SK-N-SH (cell line): ENCODE data around the gene TBK1. TPM values are rescaled to one million over a fixed set of nuclear protein-coding genes. Genes with fewer than 3 reads are reported as not detected.

Experiments
- CTCF ChIA-PET: fragments of 300-600, 350-600 bp; formaldehyde crosslinking; extraction: SDS; loops from one replicate; lab custom pipeline; 2021; lab: Yijun Ruan, JAX
- POLR2A ChIA-PET: fragments of 350-600 bp; sonication (Branson Sonifier 250); formaldehyde crosslinking; extraction: SDS; loops from one replicate; lab custom pipeline; 2020; ENCODE audit warnings: antibody characterized with exemption, inconsistent platforms; lab: Yijun Ruan, JAX
- DNase-seq: peaks from one replicate; pipeline ENCODE4 v3.0.0; 2012
- H2AFZ ChIP-seq: fragments of 200-600 bp; sonication (generic); 2 replicates; pipeline ENCODE4 v1.8.1; 2016; ENCODE audit warnings: antibody characterized with exemption, mild to moderate bottlenecking, low read depth
- H3F3A ChIP-seq: fragments of 200-600 bp; sonication (generic); replicated peaks from 2 replicates; pipeline ENCODE3; 2016; ENCODE audit warnings: antibody characterized with exemption, mild to moderate bottlenecking; ENCODE audit not compliant: insufficient read depth
- H3K27ac ChIP-seq, 2 experiments: fragments of 200-500 bp in 1 of 2; fragments of 200-600 bp in 1 of 2; sonication (Bioruptor generic) in 1 of 2; sonication (generic), shearing (Covaris generic) in 1 of 2; 2 replicates each; pipeline versions ENCODE4 v1.5.1 to v1.6.1; 2014 to 2016; ENCODE audit warnings: low read depth in 2 of 2, inconsistent platforms in 1 of 2, low read length in 1 of 2, mild to moderate bottlenecking in 1 of 2, mixed read lengths in 1 of 2
- H3K27me3 ChIP-seq: fragments of 200-600 bp; sonication (generic), shearing (Covaris generic); 2 replicates; pipeline ENCODE4 v1.6.1; 2016; ENCODE audit warnings: mixed run types; ENCODE audit not compliant: insufficient read depth
- H3K36me3 ChIP-seq, 2 experiments: fragments of 200-500 bp in 1 of 2; fragments of 200-600 bp in 1 of 2; sonication (Bioruptor generic) in 1 of 2; sonication (generic) in 1 of 2; replicated peaks in 1 of 2; 2 replicates each; pipeline versions ENCODE3 to v1.5.1; 2014 to 2016; ENCODE audit warnings: low read length in 1 of 2, mild to moderate bottlenecking in 1 of 2; ENCODE audit not compliant: insufficient read depth in 2 of 2, control insufficient read depth in 1 of 2
- H3K4me1 ChIP-seq, 2 experiments: fragments of 200-500 bp in 1 of 2; fragments of 200-600 bp in 1 of 2; sonication (Bioruptor generic) in 1 of 2; sonication (generic), shearing (Covaris generic) in 1 of 2; 2 replicates each; pipeline versions ENCODE4 v1.5.1 to v1.6.1; 2014 to 2016; ENCODE audit warnings: low read depth in 1 of 2, low read length in 1 of 2, mixed run types in 1 of 2; ENCODE audit not compliant: insufficient read depth in 2 of 2, control insufficient read depth in 1 of 2
- H3K4me2 ChIP-seq: fragments of 200-600 bp; sonication (generic), shearing (Covaris generic); 2 replicates; pipeline ENCODE4 v1.6.1; 2017; ENCODE audit warnings: mixed run types
- H3K4me3 ChIP-seq, 2 experiments: fragments of 200-500 bp in 1 of 2; fragments of 200-600 bp in 1 of 2; sonication (Bioruptor generic) in 1 of 2; sonication (generic), shearing (Covaris generic) in 1 of 2; 2 replicates each; pipeline versions ENCODE4 v1.5.1 to v1.8.1; 2014 to 2016; ENCODE audit warnings: low read depth in 2 of 2, inconsistent platforms in 1 of 2, low read length in 1 of 2, mild to moderate bottlenecking in 1 of 2, mixed read lengths in 1 of 2, moderate library complexity in 1 of 2
- H3K79me2 ChIP-seq: fragments of 200-600 bp; sonication (generic); 2 replicates; pipeline ENCODE4 v1.8.1; 2017; ENCODE audit warnings: mild to moderate bottlenecking; ENCODE audit not compliant: insufficient read depth
- H3K9ac ChIP-seq: fragments of 200-600 bp; sonication (generic); 2 replicates; pipeline ENCODE4 v1.6.1; 2017; ENCODE audit warnings: mixed run types
- H3K9me2 ChIP-seq: fragments of 200-600 bp; sonication (generic); 2 replicates; pipeline ENCODE4 v1.6.1; 2017; ENCODE audit warnings: mixed run types
- H3K9me3 ChIP-seq: fragments of 200-600 bp; sonication (generic); 2 replicates; pipeline ENCODE4 v1.6.1; 2017; ENCODE audit warnings: mixed run types, mild to moderate bottlenecking, moderate library complexity
- H4K20me1 ChIP-seq: fragments of 200-600 bp; sonication (generic); 2 replicates; pipeline ENCODE4 v1.6.1; 2017; ENCODE audit warnings: mild to moderate bottlenecking, mixed run types; ENCODE audit not compliant: insufficient read depth
- CHD2 ChIP-seq: fragments of 150-350 bp; IDR thresholded peaks from 2 replicates; pipeline ENCODE4 v1.6.1; 2018; ENCODE audit warnings: low read length; ENCODE audit not compliant: partially characterized antibody
- ELF1 ChIP-seq: IDR thresholded peaks from 2 replicates; pipeline ENCODE4 v1.4.0; 2012
- EZH2phosphoT487 ChIP-seq: fragments of 200-600 bp; sonication (generic); IDR thresholded peaks from 2 replicates; pipeline ENCODE4 v1.6.1; 2017; ENCODE audit warnings: low read depth, mixed run types, mild to moderate bottlenecking, antibody characterized with exemption, moderate library complexity, borderline replicate concordance
- FOXM1 ChIP-seq: IDR thresholded peaks from 2 replicates; pipeline ENCODE4 v1.4.0; 2012; ENCODE audit warnings: low read depth, mild to moderate bottlenecking
- GABPA ChIP-seq: IDR thresholded peaks from 2 replicates; pipeline ENCODE4 v1.4.0; 2012; ENCODE audit warnings: low read depth, mild to moderate bottlenecking
- NFIC ChIP-seq: IDR thresholded peaks from 2 replicates; pipeline ENCODE4 v1.4.0; 2012; ENCODE audit warnings: borderline replicate concordance
- PBX3 ChIP-seq: IDR thresholded peaks from 2 replicates; pipeline ENCODE4; 2012
- RCOR1 ChIP-seq: fragments of 150-350 bp; IDR thresholded peaks from 2 replicates; pipeline ENCODE4 v1.6.1; 2017; ENCODE audit warnings: antibody characterized with exemption, low read length
- RFX5 ChIP-seq: IDR thresholded peaks from 2 replicates; pipeline ENCODE4 v1.6.1; 2012; ENCODE audit warnings: mild to moderate bottlenecking, improper control_type of control experiment, low read length
- SMC3 ChIP-seq: IDR thresholded peaks from 2 replicates; pipeline ENCODE4 v1.6.1; 2012; ENCODE audit warnings: low read depth, low read length, improper control_type of control experiment
- TAF1 ChIP-seq: IDR thresholded peaks from 2 replicates; pipeline ENCODE4 v1.6.1; 2012; ENCODE audit warnings: low read depth, mild to moderate bottlenecking, low read length, moderate library complexity, borderline replicate concordance
- TCF12 ChIP-seq: IDR thresholded peaks from 2 replicates; pipeline ENCODE4 v1.4.0; 2012
- TEAD4 ChIP-seq: IDR thresholded peaks from 2 replicates; pipeline ENCODE4 v1.4.0; 2012; ENCODE audit warnings: mild to moderate bottlenecking, borderline replicate concordance; ENCODE audit not compliant: insufficient read depth
- WGBS: methylation state at CpG from one replicate; pipeline ENCODE4 v1.1.6; 2017; ENCODE audit warnings: low lambda C conversion rate; 5-methylcytosine and 5-hydroxymethylcytosine counted together
- polyA plus RNA-seq, 3 experiments: library from polyadenylated mRNA; depleted of rRNA; stranded (reverse); fragments of >200 nt; gene quantifications; 2 replicates each; pipeline ENCODE4 v1.2.3, GENCODE V29; 2012
- TF ChIP-seq, protein P1 (sequence below): IDR thresholded peaks from 2 replicates; pipeline ENCODE4 v1.4.0; 2012; ENCODE audit warnings: low read depth, borderline replicate concordance
- TF ChIP-seq, protein P2 (sequence below): fragments of 150-350 bp; IDR thresholded peaks from 2 replicates; pipeline ENCODE4 v1.6.1; 2017; ENCODE audit warnings: antibody characterized with exemption, low read length, low read depth, borderline replicate concordance

Gene TBK1
- polyA plus RNA-seq, 1 of the 3 experiments (the other 2 are of a cell fraction) = 8.2 TPM

DNA sequence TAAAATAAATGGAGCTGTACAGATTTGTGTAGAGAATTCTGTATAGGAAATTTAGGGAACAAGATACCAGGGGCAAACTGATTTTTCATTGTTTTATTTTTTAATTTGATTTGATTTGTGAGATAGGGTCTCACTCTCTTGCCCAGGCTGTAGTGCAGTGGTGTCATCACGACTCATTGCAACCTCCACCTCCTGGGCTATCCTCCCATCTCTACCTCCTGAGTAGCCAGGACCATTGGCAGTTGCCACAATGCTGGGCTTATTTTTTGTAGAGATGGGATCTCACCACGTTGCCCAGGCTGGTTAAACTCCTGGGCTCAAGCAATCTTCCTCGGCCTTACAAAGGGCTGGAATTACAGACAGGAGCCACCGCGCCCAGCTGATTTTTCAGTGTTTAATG, 18.0 kb upstream of the TBK1 start (continued):
- TF ChIP-seq EZH2phosphoT487 = no peak

GRCh38 chr12:64440100-64440499, 11.8 kb upstream of the TBK1 start:
- Histone ChIP-seq H3K4me1 (no peaks in the 10 kb centered on the region), H3K9ac (no peak overlapping the region), H2AFZ (no peak overlapping the region), H3K9me2 (no peaks in the 10 kb centered on the region), H3K79me2 (peaks cover 18% of the 10 kb centered on the region), H3K27ac (no peak overlapping the region), H3K4me2 (no peak overlapping the region), H3K27me3 (no peaks in the 10 kb centered on the region), H3K36me3 (peaks cover 75 to 82% of the 10 kb centered on the region in 2 experiments), H3K4me3 (no peak overlapping the region), H4K20me1 (no peaks in the 10 kb centered on the region), H3K9me3 (no peaks in the 10 kb centered on the region), H3F3A (no peaks in the 10 kb centered on the region)
- TF ChIP-seq ELF1 (no peak), TEAD4 (no peak), NFIC (no peak), EZH2phosphoT487 (no peak), TAF1 (no peak), RFX5 (no peak)
- TF ChIP-seq, protein P1, sequence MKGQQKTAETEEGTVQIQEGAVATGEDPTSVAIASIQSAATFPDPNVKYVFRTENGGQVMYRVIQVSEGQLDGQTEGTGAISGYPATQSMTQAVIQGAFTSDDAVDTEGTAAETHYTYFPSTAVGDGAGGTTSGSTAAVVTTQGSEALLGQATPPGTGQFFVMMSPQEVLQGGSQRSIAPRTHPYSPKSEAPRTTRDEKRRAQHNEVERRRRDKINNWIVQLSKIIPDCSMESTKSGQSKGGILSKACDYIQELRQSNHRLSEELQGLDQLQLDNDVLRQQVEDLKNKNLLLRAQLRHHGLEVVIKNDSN = no peak
- TF ChIP-seq, protein P2, sequence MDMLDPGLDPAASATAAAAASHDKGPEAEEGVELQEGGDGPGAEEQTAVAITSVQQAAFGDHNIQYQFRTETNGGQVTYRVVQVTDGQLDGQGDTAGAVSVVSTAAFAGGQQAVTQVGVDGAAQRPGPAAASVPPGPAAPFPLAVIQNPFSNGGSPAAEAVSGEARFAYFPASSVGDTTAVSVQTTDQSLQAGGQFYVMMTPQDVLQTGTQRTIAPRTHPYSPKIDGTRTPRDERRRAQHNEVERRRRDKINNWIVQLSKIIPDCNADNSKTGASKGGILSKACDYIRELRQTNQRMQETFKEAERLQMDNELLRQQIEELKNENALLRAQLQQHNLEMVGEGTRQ = no peak
- CTCF ChIA-PET = interaction anchor here (1.3 to 1.9 kb wide), 2 partner anchors 10 to 19 kb away, joined by 3 to 5 read pairs; no protein-coding TSS in a partner anchor
- no peak for DNase-seq
- WGBS = 96% methylated on average over 1 of the region's 1 CpG
- POLR2A ChIA-PET = no interaction called here

GRCh38 chr12:64445490-64445889, 6.4 kb upstream of the TBK1 start:
- Histone ChIP-seq H3K4me2 (no peak overlapping the region), H3K9ac (no peak overlapping the region), H3K4me1 (no peaks in the 10 kb centered on the region), H3K27me3 (no peaks in the 10 kb centered on the region), H4K20me1 (no peaks in the 10 kb centered on the region), H3K4me3 (no peak overlapping the region), H3F3A (peaks cover 30% of the 10 kb centered on the region), H3K36me3 (peaks cover 70 to 90% of the 10 kb centered on the region in 2 experiments), H2AFZ (no peak overlapping the region), H3K27ac (no peak overlapping the region), H3K9me3 (no peaks in the 10 kb centered on the region), H3K79me2 (peaks cover 8% of the 10 kb centered on the region; the same call in 1 of the 2 replicates), H3K9me2 (no peaks in the 10 kb centered on the region)
- WGBS = 96% methylated on average over 2 of the region's 2 CpGs
- POLR2A ChIA-PET = interaction anchor here (0.7 kb wide), 1 partner anchor 33 kb away, joined by 3 read pairs; no protein-coding TSS in a partner anchor
- CTCF ChIA-PET = interaction anchor here (1.1 kb wide), 1 partner anchor 20 kb away, joined by 5 read pairs; no protein-coding TSS in a partner anchor
- no peak for DNase-seq
- TF ChIP-seq TCF12 (no peak), FOXM1 (no peak), EZH2phosphoT487 (no peak), RCOR1 (no peak), PBX3 (no peak), ELF1 (no peak), GABPA (no peak), SMC3 (no peak), CHD2 (no peak)
- TF ChIP-seq, protein P1 = no peak
- TF ChIP-seq, all 33 proteins: peak for 0
